Sigmoid colon (tissue), 7 donors: ENCODE results near the gene PPP4C. TPM values are rescaled to one million over a fixed set of nuclear protein-coding genes. Genes with fewer than 3 reads are reported as not detected.
"Not testable (repeated sequence)": the region's sequence is repeated elsewhere in the genome, so short reads cannot be mapped to it uniquely, and the experiment has no call there.

ENCODE experiments used
- DNase-seq: peaks from one replicate; pipeline ENCODE4 v3.0.0-alpha.2; 2019
- H3K27ac ChIP-seq, 4 donors: fragments of 200-600 bp; sonication (generic); one replicate each; pipeline ENCODE4 v1.5.1; 2016 to 2019; ENCODE audit warnings: mild to moderate bottlenecking in 1 of 4
- H3K27me3 ChIP-seq, 3 donors: fragments of 200-600 bp; sonication (generic); one replicate each; pipeline ENCODE4 v1.5.1; 2019; ENCODE audit warnings: mild to moderate bottlenecking in 1 of 3
- H3K36me3 ChIP-seq, 4 donors: fragments of 200-600 bp; sonication (generic); one replicate each; pipeline ENCODE4 v1.5.1; 2016 to 2019
- H3K4me1 ChIP-seq, 4 donors: fragments of 200-600 bp; sonication (generic); one replicate each; pipeline ENCODE4 v1.5.1; 2017 to 2019
- H3K4me3 ChIP-seq, 4 donors: fragments of 200-600 bp; sonication (generic); one replicate each; pipeline ENCODE4 v1.5.1; 2017 to 2019; ENCODE audit warnings: mild to moderate bottlenecking in 2 of 4, moderate library complexity in 1 of 4
- H3K9me3 ChIP-seq, 4 donors: fragments of 200-600 bp in 3 of 4; sonication (generic) in 3 of 4; one replicate each; pipeline versions ENCODE4 v1.5.1 to v1.6.1; 2013 to 2019
- CTCF ChIP-seq, 4 experiments: fragments of 450-650 bp in 3 of 4; fragments of 200-600 bp in 1 of 4; IDR thresholded peaks; one replicate each; pipeline ENCODE4 v1.5.1; 2016 to 2019; ENCODE audit warnings: antibody characterized with exemption in 4 of 4, mild to moderate bottlenecking in 3 of 4, moderate library complexity in 2 of 4
- EP300 ChIP-seq, 4 donors: sonication (generic); formaldehyde crosslinking; IDR thresholded peaks; one replicate each; pipeline ENCODE4 v1.6.1; 2017; ENCODE audit warnings: antibody characterized with exemption in 4 of 4
- POLR2A ChIP-seq, 2 donors: fragments of 450-650 bp; IDR thresholded peaks; one replicate each; pipeline ENCODE4 v1.6.1; 2016; ENCODE audit warnings: antibody characterized with exemption in 2 of 2, mild to moderate bottlenecking in 2 of 2, moderate library complexity in 2 of 2
- POLR2AphosphoS5 ChIP-seq, 4 donors: sonication (generic); formaldehyde crosslinking; IDR thresholded peaks; one replicate each; pipeline ENCODE4 v1.6.1; 2017; ENCODE audit warnings: antibody characterized with exemption in 4 of 4
- WGBS, 2 donors: extraction: QIAGEN DNeasy Blood & Tissue Kit; methylation state at CpG; one replicate each; pipeline ENCODE4 v1.1.7; 2013; 5-methylcytosine and 5-hydroxymethylcytosine counted together
- intact Hi-C: fragments of 100-400 bp; cut with DNase I; formaldehyde crosslinking; loops from one replicate; pipeline ENCODE4 v1.15.1; 2023
- polyA plus RNA-seq, 3 donors: library from polyadenylated mRNA; stranded (reverse); fragments of 200-250 nt; gene quantifications; one replicate each; pipeline ENCODE4 v1.2.3, GENCODE V29; 2013
- total RNA-seq, 4 donors: library from RNA; depleted of rRNA; stranded (reverse); fragments of >200 nt; gene quantifications; one replicate each; pipeline ENCODE4 v1.1.0, GENCODE V29; 2016
- donor health status: healthy with polysubstance abuse.
- donor health status: Bipolar disorder and iron deficiency.
- donor health status: healthy.

The PPP4C gene
- total and polyA plus RNA-seq, 7 donors, result 39.2 to 155 (median 45.6) TPM

- intact Hi-C loops, result loop anchor here (2.0 kb wide), 1 partner anchor 26 kb away; the partner anchor contains the start of gene YPEL3
- no peaks in the 10 kb centered on the region for H3K27me3 ChIP-seq
- H3K36me3 ChIP-seq, result peaks cover 14 to 41% (median 19%) of the 10 kb centered on the region in 4 donors
- H3K9me3 ChIP-seq, result no peaks in the 10 kb centered on the region
- peak overlapping the region; percentile 97 to 99 (median 99) for H3K4me3 ChIP-seq
- H3K27ac ChIP-seq, result peak overlapping the region; percentile 93 to 98 (median 96)
- H3K4me1 ChIP-seq, result peaks cover 0 to 38% (median 34%) of the 10 kb centered on the region in 4 donors
- TF ChIP-seq CTCF (IDR thresholded peaks at IDR 0.05) (no peak), POLR2AphosphoS5 (IDR thresholded peaks at IDR 0.05) (no peak), POLR2A (IDR thresholded peaks at IDR 0.05) (no peak)
- no peak for DNase-seq
- WGBS, 2 donors, result 1% methylated on average over 42 of the region's 42 CpGs
These were observed 46.9 kb downstream of the PPP4C start for GRCh38 chr16:30122604-30123160.

GRCh38 chr16:30124985-30125379 is 49.2 kb downstream of the PPP4C start:
- no peak for DNase-seq
- intact Hi-C loops, result no loop called here
- peaks cover 0 to 38% (median 34%) of the 10 kb centered on the region in 4 donors for H3K4me1 ChIP-seq
- 72 to 85% methylated on average over 4 of the region's 4 CpGs for WGBS, 2 donors
- no peaks in the 10 kb centered on the region for H3K27me3 ChIP-seq
- no peak overlapping the region for H3K4me3 ChIP-seq
- no peaks in the 10 kb centered on the region for H3K9me3 ChIP-seq
- peak overlapping the region; percentile 93 to 98 (median 96) for H3K27ac ChIP-seq
- peaks cover 0 to 18% (median 2%) of the 10 kb centered on the region in 4 donors for H3K36me3 ChIP-seq
- TF ChIP-seq POLR2A (IDR thresholded peaks at IDR 0.05) (no peak), POLR2AphosphoS5 (IDR thresholded peaks at IDR 0.05) (no peak), CTCF (IDR thresholded peaks at IDR 0.05) (no peak), EP300 (IDR thresholded peaks at IDR 0.05) (no peak)

GRCh38 chr16:30125690-30126089 is 49.9 kb downstream of the PPP4C start:
- WGBS, 2 donors, result 84 to 93% methylated on average over 9 of the region's 9 CpGs
- H3K9me3 ChIP-seq, DNase-seq, H3K4me3 ChIP-seq, intact Hi-C loops, H3K27me3 ChIP-seq, H3K27ac ChIP-seq: not testable (repeated sequence)
- peaks cover 0 to 11% (median 0%) of the 10 kb centered on the region in 4 donors for H3K36me3 ChIP-seq
- H3K4me1 ChIP-seq, result peaks cover 0 to 38% (median 34%) of the 10 kb centered on the region in 4 donors

- peaks cover 0 to 23% (median 16%) of the 10 kb centered on the region in 4 donors for H3K4me1 ChIP-seq
- intact Hi-C loops, result no loop called here
- H3K9me3 ChIP-seq, result no peaks in the 10 kb centered on the region
- no peak for TF ChIP-seq POLR2A (IDR thresholded peaks at IDR 0.05)
- TF ChIP-seq POLR2AphosphoS5 (IDR thresholded peaks at IDR 0.05), result no peak
- TF ChIP-seq CTCF (IDR thresholded peaks at IDR 0.05), result no peak
- TF ChIP-seq EP300 (IDR thresholded peaks at IDR 0.05), result no peak
- 84 to 91% methylated on average over 1 of the region's 1 CpG for WGBS, 2 donors
- no peaks in the 10 kb centered on the region for H3K27me3 ChIP-seq
- no peak overlapping the region for H3K4me3 ChIP-seq
- no peak overlapping the region for H3K27ac ChIP-seq
- DNase-seq, result no peak
- no peaks in the 10 kb centered on the region for H3K36me3 ChIP-seq
These were observed 52.2 kb downstream of the PPP4C start for GRCh38 chr16:30127993-30128392.

- intact Hi-C loops, result no loop called here
- TF ChIP-seq POLR2A (IDR thresholded peaks at IDR 0.05), result no peak
- TF ChIP-seq EP300 (IDR thresholded peaks at IDR 0.05), result no peak
- no peak for TF ChIP-seq POLR2AphosphoS5 (IDR thresholded peaks at IDR 0.05)
- no peak for TF ChIP-seq CTCF (IDR thresholded peaks at IDR 0.05)
- Histone ChIP-seq H3K4me3 (no peak overlapping the region), H3K27ac (no peak overlapping the region), H3K27me3 (no peaks in the 10 kb centered on the region), H3K9me3 (no peaks in the 10 kb centered on the region), H3K4me1 (peaks cover 0 to 5% (median 0%) of the 10 kb centered on the region in 4 donors), H3K36me3 (no peaks in the 10 kb centered on the region)
- DNase-seq, result no peak
- WGBS, 2 donors, result 80 to 87% methylated on average over 4 of the region's 4 CpGs
These were observed 56.2 kb downstream of the PPP4C start for GRCh38 chr16:30131869-30132475.
